Ovary (tissue), 9 donors: ENCODE data around the gene PLA2G2D. TPM values are rescaled to one million over a fixed set of nuclear protein-coding genes. Genes with fewer than 3 reads are reported as not detected.

Experiments
- DNase-seq, 5 donors: peaks; one replicate each; pipeline ENCODE4 v3.0.0-alpha.2; 2019 to 2020
- H3K27ac ChIP-seq, 2 donors: fragments of 200-600 bp; one replicate each; pipeline versions ENCODE4 v1.5.1 to v1.8.0; 2019 to 2022
- H3K27me3 ChIP-seq: fragments of 200-600 bp; one replicate; pipeline ENCODE4 v1.8.0; 2022
- H3K36me3 ChIP-seq: fragments of 200-600 bp; sonication (generic); one replicate; pipeline ENCODE4 v1.5.1; 2019
- H3K4me1 ChIP-seq: one replicate; pipeline ENCODE4 v1.8.1; 2013; ENCODE audit warnings: mild to moderate bottlenecking, moderate library complexity; ENCODE audit not compliant: insufficient read depth
- H3K4me3 ChIP-seq: fragments of 200-600 bp; sonication (generic); one replicate; pipeline ENCODE4 v1.5.1; 2017
- H3K9me3 ChIP-seq, 2 donors: fragments of 200-600 bp in 1 of 2; sonication (generic) in 1 of 2; one replicate each; pipeline versions ENCODE4 v1.5.1 to v1.8.1; 2013 to 2019; ENCODE audit warnings: mild to moderate bottlenecking in 1 of 2, moderate library complexity in 1 of 2
- EP300 ChIP-seq: sonication (generic); formaldehyde crosslinking; IDR thresholded peaks from one replicate; pipeline ENCODE4 v1.6.1; 2017; ENCODE audit warnings: antibody characterized with exemption
- POLR2A ChIP-seq: fragments of 450-650 bp; IDR thresholded peaks from one replicate; pipeline ENCODE4 v1.6.1; 2017; ENCODE audit warnings: antibody characterized with exemption, mild to moderate bottlenecking, moderate library complexity
- WGBS, 3 donors: extraction: QIAGEN DNeasy Blood & Tissue Kit in 1 of 3; methylation state at CpG; one replicate each; pipeline versions ENCODE4 v1.1.5 to v1.1.7; 2013 to 2017; 5-methylcytosine and 5-hydroxymethylcytosine counted together
- intact Hi-C, 4 donors: fragments of 100-400 bp; cut with DNase I; formaldehyde crosslinking; loops; one replicate each; pipeline versions ENCODE4 v1.11.0 to v1.15.1; 2022 to 2023
- polyA plus RNA-seq, 2 donors: library from polyadenylated mRNA; stranded (reverse); fragments of 200-250 nt in 1 of 2; fragments of 350-450 nt in 1 of 2; fragmentation: Illumina TruSeq in 1 of 2; extraction: RNeasy Lipid Tissue Mini Kit (QIAGEN cat#74804) in 1 of 2; gene quantifications; one replicate each; pipeline ENCODE4 v1.2.3, GENCODE V29; 2013 to 2014
- total RNA-seq, 7 donors: library from RNA; depleted of rRNA in 2 of 7; stranded (reverse); fragments of >200 nt in 2 of 7; fragmentation: NEBNext Ultra II Directional in 3 of 7; extraction: Animal tissue kit (Norgen Biotek cat#: 25700) in 3 of 7; gene quantifications; one replicate each; pipeline versions ENCODE4 v1.1.0 to v1.2.4, GENCODE V29; 2016 to 2023
- TF ChIP-seq, protein P1 (sequence below), 3 donors: fragments of 450-650 bp in 2 of 3; fragments of 200-600 bp in 1 of 3; IDR thresholded peaks; one replicate each; pipeline versions ENCODE4 v1.5.1 to v1.8.0; 2016 to 2022; ENCODE audit warnings: antibody characterized with exemption in 3 of 3, mild to moderate bottlenecking in 1 of 3
- donor health status: DM: no; HTN: no; CAD: no; lungs with moderate emphysema.
- donor health status: DM: no; HTN: no; CAD: no.
- donor health status: Bipolar disorder and iron deficiency.
- donor health status: DM: yes; HTN: yes; CAD: no.
- donor health status: DM: no; HTN: no; CAD: no.
- donor health status: DM: yes; HTN: yes; CAD: no.

PLA2G2D gene
- total and polyA plus RNA-seq, 9 donors = 0.12 to 2.1 (median 0.12) TPM; not detected in 6

DNA sequence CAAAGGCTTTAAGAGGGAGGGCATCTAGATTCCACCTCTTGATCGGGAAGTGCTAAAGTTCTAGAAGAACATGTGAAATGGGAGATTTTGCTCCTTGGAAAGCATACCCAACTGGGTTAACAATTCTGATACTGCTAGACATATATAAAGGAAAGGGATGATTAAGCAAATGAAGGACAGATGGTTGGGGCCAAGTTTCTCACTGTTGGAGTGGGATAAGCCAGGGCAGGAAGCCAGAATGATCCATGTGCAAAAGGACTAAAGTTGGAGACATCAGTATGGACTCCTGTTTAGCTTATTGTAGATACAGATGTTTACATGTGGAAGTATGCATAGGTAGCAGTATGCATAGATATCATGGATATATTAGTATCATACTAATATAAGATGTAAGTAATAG, 32.5 kb downstream of the PLA2G2D start:
- H3K27me3 ChIP-seq = no peaks in the 10 kb centered on the region
- no peaks in the 10 kb centered on the region for H3K4me1 ChIP-seq
- H3K36me3 ChIP-seq = no peaks in the 10 kb centered on the region
- TF ChIP-seq, protein P1, sequence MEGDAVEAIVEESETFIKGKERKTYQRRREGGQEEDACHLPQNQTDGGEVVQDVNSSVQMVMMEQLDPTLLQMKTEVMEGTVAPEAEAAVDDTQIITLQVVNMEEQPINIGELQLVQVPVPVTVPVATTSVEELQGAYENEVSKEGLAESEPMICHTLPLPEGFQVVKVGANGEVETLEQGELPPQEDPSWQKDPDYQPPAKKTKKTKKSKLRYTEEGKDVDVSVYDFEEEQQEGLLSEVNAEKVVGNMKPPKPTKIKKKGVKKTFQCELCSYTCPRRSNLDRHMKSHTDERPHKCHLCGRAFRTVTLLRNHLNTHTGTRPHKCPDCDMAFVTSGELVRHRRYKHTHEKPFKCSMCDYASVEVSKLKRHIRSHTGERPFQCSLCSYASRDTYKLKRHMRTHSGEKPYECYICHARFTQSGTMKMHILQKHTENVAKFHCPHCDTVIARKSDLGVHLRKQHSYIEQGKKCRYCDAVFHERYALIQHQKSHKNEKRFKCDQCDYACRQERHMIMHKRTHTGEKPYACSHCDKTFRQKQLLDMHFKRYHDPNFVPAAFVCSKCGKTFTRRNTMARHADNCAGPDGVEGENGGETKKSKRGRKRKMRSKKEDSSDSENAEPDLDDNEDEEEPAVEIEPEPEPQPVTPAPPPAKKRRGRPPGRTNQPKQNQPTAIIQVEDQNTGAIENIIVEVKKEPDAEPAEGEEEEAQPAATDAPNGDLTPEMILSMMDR (IDR thresholded peaks at IDR 0.05) = no peak
- no peak for TF ChIP-seq EP300
- no peak for TF ChIP-seq POLR2A
- no peak for DNase-seq
- no peak overlapping the region for H3K4me3 ChIP-seq
- intact Hi-C loops = no loop called here
- no peaks in the 10 kb centered on the region for H3K9me3 ChIP-seq
- WGBS, 3 donors = 86 to 100% (median 94%) methylated on average over 1 of the region's 1 CpG
- H3K27ac ChIP-seq = no peak overlapping the region

DNA sequence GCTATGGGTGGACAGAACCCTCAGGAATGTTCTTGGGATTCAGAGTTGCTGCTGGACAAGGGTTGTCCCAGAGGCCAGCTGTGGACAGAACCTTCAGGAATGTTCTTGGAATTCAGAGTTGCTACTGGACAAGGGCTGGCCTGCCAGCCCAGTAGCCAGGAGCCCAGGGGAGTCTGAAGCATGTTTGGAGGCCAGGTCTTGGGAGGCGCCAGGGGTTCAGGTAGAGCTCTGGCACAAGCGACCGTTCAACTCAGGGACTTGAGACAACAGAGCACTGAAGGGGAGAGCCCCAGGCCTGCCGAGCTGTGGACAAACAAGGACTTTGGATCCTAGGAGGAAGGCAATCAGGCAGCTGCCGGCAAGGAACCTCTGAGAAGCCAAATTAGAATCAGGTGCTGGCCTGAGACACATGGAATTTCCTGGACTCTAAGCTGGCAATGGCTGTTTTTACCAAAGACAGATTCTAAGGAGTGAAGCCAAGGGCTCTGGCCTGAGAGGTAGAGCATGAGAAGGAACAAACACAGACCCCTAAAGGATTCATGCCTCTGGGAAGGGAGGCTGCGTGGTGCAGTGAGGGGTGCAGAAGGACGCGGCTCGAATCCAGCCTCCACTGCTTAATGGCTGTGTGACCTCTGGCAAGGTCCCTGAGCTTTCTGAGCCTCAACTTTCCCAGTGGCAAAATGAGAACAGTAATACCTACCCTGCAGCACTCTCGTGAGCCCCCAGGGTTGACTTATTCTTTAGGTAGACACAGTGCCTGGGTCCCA, 36.0 kb downstream of the PLA2G2D start:
- TF ChIP-seq EP300 (no peak), POLR2A (no peak)
- TF ChIP-seq, protein P1 (IDR thresholded peaks at IDR 0.05) = no peak
- no peaks in the 10 kb centered on the region for H3K27me3 ChIP-seq
- H3K27ac ChIP-seq = no peak overlapping the region
- intact Hi-C loops = no loop called here
- no peaks in the 10 kb centered on the region for H3K9me3 ChIP-seq
- no peak for DNase-seq
- no peaks in the 10 kb centered on the region for H3K36me3 ChIP-seq
- no peaks in the 10 kb centered on the region for H3K4me1 ChIP-seq
- H3K4me3 ChIP-seq = no peak overlapping the region
- 88 to 91% (median 89%) methylated on average over 10 of the region's 10 CpGs for WGBS, 3 donors

DNA sequence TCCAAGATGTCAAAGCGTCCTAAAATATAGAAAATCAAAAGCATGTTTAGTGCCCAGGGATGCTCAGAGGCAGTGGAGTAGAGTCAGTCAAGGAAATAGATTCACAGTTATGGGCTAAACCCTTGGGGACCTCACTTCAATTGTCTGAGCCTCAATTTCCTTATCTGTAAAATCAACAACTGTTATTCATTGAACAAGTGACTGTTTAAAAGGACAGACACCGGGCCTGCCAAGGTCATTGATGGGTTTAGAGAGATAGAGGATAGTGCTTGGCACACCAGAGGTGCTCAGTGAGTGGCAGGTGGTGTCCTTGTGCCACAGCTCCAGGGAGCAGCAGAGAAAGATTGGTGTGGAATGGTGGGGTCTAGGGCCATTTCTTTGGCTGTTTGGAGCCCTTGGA, 36.6 kb downstream of the PLA2G2D start:
- no peak overlapping the region for H3K27ac ChIP-seq
- TF ChIP-seq POLR2A = no peak

DNA sequence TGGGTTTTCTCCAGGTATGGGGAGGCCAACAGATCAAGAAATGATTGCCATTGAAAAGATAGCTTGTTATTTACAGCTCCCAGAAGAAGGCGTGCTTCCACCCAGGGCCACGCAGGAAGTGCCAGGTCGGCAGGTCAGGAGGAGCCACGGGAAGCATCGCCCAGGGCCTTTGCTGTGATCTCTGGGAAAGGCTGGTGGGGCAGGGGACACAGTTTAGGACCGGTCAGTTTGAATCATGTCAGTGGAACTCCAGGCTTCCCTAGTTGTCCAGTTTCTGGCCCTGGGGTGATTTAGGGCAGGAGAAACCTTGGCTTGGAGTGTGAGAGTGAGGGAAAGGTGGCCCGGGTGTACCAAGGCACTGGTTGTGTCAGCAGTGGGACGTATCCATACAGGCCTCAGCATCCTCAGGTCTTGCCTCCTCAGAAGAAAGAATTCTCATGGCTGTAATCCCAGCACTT, 38.0 kb downstream of the PLA2G2D start:
- no peak overlapping the region for H3K4me3 ChIP-seq
- intact Hi-C loops = no loop called here
- H3K9me3 ChIP-seq = no peaks in the 10 kb centered on the region
- no peak overlapping the region for H3K27ac ChIP-seq
- TF ChIP-seq, protein P1 (IDR thresholded peaks at IDR 0.05) = no peak
- TF ChIP-seq POLR2A (no peak), EP300 (no peak)
- no peaks in the 10 kb centered on the region for H3K27me3 ChIP-seq
- no peak for DNase-seq
- no peaks in the 10 kb centered on the region for H3K36me3 ChIP-seq
- WGBS, 3 donors = 73 to 82% (median 80%) methylated on average over 8 of the region's 8 CpGs
- no peaks in the 10 kb centered on the region for H3K4me1 ChIP-seq

More for the DNA sequence above, 36.6 kb downstream of the PLA2G2D start:
- Histone ChIP-seq H3K27me3 (no peaks in the 10 kb centered on the region), H3K9me3 (no peaks in the 10 kb centered on the region), H3K4me3 (no peak overlapping the region), H3K4me1 (no peaks in the 10 kb centered on the region), H3K36me3 (no peaks in the 10 kb centered on the region)
- no peak for DNase-seq
- 73 to 79% (median 75%) methylated on average over 2 of the region's 2 CpGs for WGBS, 3 donors
- intact Hi-C loops = no loop called here
